Duodenal mucosa (tissue), 2 donors: ENCODE measurements around the gene KRTAP4-16.
"Not testable (repeated sequence)": the region's sequence is repeated elsewhere in the genome, so short reads cannot be mapped to it uniquely, and the experiment has no call there.

Experiments
- H3K27ac ChIP-seq: one replicate; pipeline ENCODE4 v1.7.0; 2013; ENCODE audit warnings: low read depth, low read length
- H3K27me3 ChIP-seq, 2 donors: one replicate each; pipeline ENCODE4 v1.7.0; 2013; ENCODE audit warnings: low read length in 2 of 2, control low read depth in 1 of 2; ENCODE audit not compliant: insufficient read depth in 2 of 2, control insufficient read depth in 1 of 2
- H3K36me3 ChIP-seq, 2 donors: one replicate each; pipeline ENCODE4 v1.7.0; 2013; ENCODE audit warnings: low read length in 2 of 2, control low read depth in 1 of 2; ENCODE audit not compliant: insufficient read depth in 2 of 2, control insufficient read depth in 1 of 2
- H3K4me1 ChIP-seq, 2 donors: one replicate each; pipeline ENCODE4 v1.7.0; 2013; ENCODE audit warnings: low read length in 2 of 2, control low read depth in 1 of 2; ENCODE audit not compliant: insufficient read depth in 2 of 2, control insufficient read depth in 1 of 2
- H3K4me3 ChIP-seq, 2 donors: one replicate each; pipeline ENCODE4 v1.7.0; 2013; ENCODE audit warnings: low read length in 2 of 2, low read depth in 1 of 2
- H3K9ac ChIP-seq, 2 donors: one replicate each; pipeline ENCODE4 v1.7.0; 2013; ENCODE audit warnings: low read length in 2 of 2, low read depth in 1 of 2
- H3K9me3 ChIP-seq, 2 donors: one replicate each; pipeline ENCODE4 v1.7.0; 2013; ENCODE audit warnings: low read length in 2 of 2, control low read depth in 1 of 2; ENCODE audit not compliant: control insufficient read depth in 1 of 2

Gene KRTAP4-16

DNA sequence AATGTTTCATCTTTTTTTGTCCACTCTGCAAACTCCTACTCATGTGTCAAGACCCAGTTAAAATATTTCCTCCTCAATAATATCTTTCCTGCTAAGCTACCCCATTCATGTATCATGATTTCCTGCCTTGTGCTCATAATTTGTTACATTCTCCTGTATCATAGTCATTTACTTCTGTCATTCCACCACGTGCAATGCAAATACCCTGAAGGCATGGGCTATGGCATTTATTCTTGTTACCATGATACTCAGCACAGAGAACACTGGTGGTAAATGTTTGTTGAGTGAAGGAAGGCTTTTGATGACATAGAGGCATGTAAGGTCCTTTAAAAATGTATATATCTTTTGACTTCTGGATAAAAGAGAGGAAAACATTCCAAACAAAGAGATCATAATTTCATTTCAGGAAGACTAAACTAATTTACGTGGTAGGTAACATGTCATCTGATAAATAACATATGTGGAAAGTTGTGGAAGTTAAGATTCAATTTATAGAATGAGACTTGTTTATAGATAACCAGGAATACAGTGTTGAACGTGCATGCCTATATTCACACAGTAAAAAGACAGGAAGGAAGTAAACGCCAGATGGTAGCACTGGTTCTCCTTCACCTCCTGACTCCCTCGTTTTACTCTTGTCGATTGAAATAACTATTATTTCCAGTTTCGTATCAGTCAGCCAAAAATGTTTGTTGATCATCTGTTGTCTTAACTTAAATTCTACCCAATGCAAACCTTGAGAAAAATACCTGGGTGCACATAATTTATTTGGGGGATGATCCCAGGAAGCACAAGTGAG lies 2.1 kb downstream of the KRTAP4-16 start:
- not testable (repeated sequence) for H3K4me3 ChIP-seq, H3K4me1 ChIP-seq, H3K9me3 ChIP-seq, H3K27me3 ChIP-seq, H3K36me3 ChIP-seq, H3K27ac ChIP-seq, H3K9ac ChIP-seq

DNA sequence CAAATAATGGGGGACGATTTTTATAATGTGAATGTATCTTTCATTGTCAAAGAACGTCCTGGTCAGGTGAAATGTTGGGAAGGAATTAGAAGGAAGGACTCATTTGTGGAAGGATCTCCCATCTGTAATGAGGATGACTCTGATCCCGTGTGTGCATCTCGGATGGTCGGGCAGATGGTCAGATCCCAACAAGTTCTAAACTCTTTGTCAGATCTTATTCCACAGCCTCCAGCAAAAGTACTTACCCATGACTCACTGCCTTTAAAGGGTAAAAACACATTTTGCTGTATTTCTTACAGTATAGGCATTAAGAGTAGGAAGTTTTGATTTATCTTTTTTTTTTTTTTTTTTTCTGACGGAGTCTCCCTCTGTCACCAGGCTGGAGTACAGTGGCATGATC lies 3.5 kb downstream of the KRTAP4-16 start:
- Histone ChIP-seq H3K4me1 (no peaks in the 10 kb centered on the region), H3K9me3 (no peaks in the 10 kb centered on the region), H3K27ac (no peak overlapping the region), H3K27me3 (no peaks in the 10 kb centered on the region), H3K9ac (no peak overlapping the region), H3K4me3 (no peak overlapping the region), H3K36me3 (no peaks in the 10 kb centered on the region)

DNA sequence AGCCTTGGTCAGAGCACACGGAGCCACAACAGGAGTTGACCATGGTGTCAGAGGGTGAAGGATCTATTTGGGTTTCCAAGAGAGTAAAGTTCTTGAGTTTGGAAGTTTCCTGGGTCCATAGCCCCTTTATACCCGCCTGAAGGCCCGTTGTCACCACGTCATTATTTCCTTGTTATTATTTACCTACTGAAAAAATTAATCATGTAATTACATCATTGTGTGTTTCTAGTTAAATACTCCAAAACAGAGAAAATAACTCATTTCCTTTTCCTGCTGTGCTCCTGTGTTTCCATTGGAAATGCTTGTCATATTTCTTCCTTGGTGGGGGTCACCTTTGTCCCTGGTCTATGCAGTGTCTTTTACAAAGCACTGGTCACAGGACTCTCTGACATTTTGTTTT lies 4.0 kb downstream of the KRTAP4-16 start, which contains the start of gene KRTAP4-8:
Gene KRTAP4-8 (minus strand): TSS at position 101 of the 400 bp plus-strand sequence. CDS start 58 bp downstream, at position 43.
- Histone ChIP-seq H3K27me3 (no peaks in the 10 kb centered on the region), H3K4me3 (no peak within 1 kb of the TSS), H3K9me3 (no peaks in the 10 kb centered on the region), H3K36me3 (no peaks in the 10 kb centered on the region), H3K27ac (no peak within 1 kb of the TSS), H3K4me1 (no peaks in the 10 kb centered on the region), H3K9ac (no peak within 1 kb of the TSS)

GRCh38 chr17:41096055-41096454 lies 6.0 kb downstream of the KRTAP4-16 start:
- no peaks in the 10 kb centered on the region for H3K27me3 ChIP-seq
- no peak overlapping the region for H3K9ac ChIP-seq
- no peak overlapping the region for H3K4me3 ChIP-seq
- H3K9me3 ChIP-seq: no peaks in the 10 kb centered on the region
- no peaks in the 10 kb centered on the region for H3K36me3 ChIP-seq
- H3K27ac ChIP-seq: no peak overlapping the region
- H3K4me1 ChIP-seq: no peaks in the 10 kb centered on the region

DNA sequence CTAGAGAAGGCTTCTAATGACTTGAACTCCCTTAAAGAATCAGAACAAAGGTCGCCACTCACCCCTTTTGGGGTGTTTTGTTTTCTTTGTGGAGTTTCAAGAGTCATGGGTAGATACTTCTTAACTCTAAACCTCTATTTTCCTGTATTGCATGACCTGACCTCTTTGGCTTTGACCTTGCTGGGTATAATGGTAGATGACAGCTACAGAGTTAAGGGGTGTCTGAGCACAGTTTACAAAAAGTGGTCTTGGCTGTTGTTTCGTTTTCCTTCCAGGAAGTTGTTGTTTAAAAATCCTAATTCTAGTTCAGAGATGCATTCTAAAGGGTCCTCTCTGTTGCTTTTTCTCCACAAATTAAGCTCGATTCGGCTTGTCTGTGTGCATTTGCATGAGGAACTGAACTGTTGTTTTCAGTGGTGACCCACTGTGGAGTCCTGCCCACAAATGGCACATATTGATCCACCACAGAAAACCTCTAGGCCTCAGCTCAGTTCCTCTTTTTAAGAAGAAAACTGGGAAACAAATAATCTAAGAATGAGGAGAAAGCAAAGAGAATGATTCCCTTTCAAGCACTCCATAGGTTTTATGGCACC lies 13.2 kb downstream of the KRTAP4-16 start:
- H3K9ac ChIP-seq, H3K4me3 ChIP-seq, H3K9me3 ChIP-seq, H3K27me3 ChIP-seq, H3K27ac ChIP-seq, H3K4me1 ChIP-seq, H3K36me3 ChIP-seq: not testable (repeated sequence)

DNA sequence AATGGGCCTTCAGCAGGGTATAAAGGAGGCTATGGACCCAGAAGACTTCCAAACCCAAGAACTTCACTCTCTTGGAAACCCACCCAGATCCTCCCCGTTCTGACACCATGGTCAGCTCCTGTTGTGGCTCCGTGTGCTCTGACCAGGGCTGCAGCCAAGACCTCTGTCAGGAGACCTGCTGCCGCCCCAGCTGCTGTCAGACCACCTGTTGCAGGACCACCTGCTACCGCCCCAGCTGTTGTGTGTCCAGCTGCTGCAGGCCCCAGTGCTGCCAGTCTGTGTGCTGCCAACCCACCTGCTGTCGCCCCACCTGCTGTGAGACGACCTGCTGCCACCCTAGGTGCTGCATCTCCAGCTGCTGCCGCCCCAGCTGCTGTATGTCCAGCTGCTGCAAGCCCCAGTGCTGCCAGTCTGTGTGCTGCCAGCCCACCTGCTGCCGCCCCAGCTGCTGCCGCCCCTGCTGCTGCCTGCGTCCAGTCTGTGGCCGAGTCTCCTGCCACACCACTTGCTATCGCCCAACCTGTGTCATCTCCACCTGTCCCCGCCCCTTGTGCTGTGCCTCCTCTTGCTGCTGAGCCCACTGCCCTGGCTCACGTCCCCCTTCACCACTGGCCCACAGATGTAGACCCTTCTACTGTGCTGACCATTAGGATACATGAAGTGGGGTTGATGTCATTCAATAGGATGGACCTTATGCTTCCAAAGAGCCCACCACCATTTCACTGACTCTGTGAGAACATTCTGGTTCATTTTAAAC lies 17.7 kb downstream of the KRTAP4-16 start, which contains the start of gene KRTAP4-7:
Gene KRTAP4-7 (plus strand): TSS at position 51 of the 757 bp plus-strand sequence. CDS start 57 bp downstream, at position 108.
- H3K27ac ChIP-seq, H3K36me3 ChIP-seq, H3K4me1 ChIP-seq, H3K27me3 ChIP-seq, H3K9ac ChIP-seq, H3K9me3 ChIP-seq, H3K4me3 ChIP-seq: not testable (repeated sequence)

DNA sequence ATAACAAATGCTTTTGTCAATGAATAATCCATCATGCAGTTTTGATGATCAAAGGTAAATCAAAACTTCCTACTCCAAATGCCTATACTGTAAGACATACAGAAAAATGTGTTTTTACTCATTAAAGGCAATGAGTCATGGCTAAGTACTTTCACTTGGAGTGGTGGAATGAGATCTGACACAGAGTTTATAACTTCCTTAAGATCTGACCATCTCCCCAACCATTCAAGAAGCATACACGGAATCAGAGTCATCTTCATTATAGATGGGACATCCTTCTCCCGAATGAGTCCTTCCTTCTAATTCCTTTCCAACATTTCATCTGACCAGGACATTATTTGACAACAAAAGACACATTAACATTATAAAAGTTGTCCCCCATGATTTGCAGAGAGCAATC lies 18.6 kb downstream of the KRTAP4-16 start:
- not testable (repeated sequence) for H3K4me3 ChIP-seq, H3K9ac ChIP-seq, H3K36me3 ChIP-seq, H3K27me3 ChIP-seq, H3K4me1 ChIP-seq, H3K9me3 ChIP-seq, H3K27ac ChIP-seq

- H3K27ac ChIP-seq: no peak overlapping the region
Observed at GRCh38 chr17:41082626-41083025, 19.4 kb downstream of the KRTAP4-16 start.

GRCh38 chr17:41076788-41077187 lies 25.2 kb downstream of the KRTAP4-16 start:
- no peaks in the 10 kb centered on the region for H3K36me3 ChIP-seq
- H3K9me3 ChIP-seq: no peaks in the 10 kb centered on the region
- peaks cover 0 to 6% of the 10 kb centered on the region in 2 donors for H3K27me3 ChIP-seq
- no peaks in the 10 kb centered on the region for H3K4me1 ChIP-seq
- no peak overlapping the region for H3K4me3 ChIP-seq
- H3K9ac ChIP-seq: no peak overlapping the region
- H3K27ac ChIP-seq: no peak overlapping the region

More at GRCh38 chr17:41082626-41083025, 19.4 kb downstream of the KRTAP4-16 start:
- no peaks in the 10 kb centered on the region for H3K4me1 ChIP-seq
- H3K4me3 ChIP-seq: no peak overlapping the region
- no peaks in the 10 kb centered on the region for H3K9me3 ChIP-seq
- no peaks in the 10 kb centered on the region for H3K27me3 ChIP-seq
- H3K9ac ChIP-seq: no peak overlapping the region
- H3K36me3 ChIP-seq: no peaks in the 10 kb centered on the region

DNA sequence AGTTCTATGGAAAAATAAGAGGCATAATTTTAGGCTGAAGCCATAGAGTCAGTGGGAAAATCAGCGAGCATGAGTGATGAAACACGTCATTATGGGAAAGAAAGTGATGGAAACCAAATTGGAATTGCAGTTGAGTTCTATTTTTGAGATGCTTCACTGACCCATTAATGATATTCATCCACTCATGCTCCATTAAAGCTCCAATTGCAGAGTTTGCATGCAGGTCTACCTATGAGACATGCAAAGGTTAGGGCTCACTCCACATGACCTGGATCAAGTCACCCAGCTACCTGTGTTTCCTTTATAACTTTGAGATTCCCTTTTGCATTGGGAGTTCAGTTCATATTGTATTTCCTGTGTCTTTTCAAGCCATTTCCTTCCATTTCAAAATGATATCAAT lies 28.3 kb downstream of the KRTAP4-16 start:
- Histone ChIP-seq H3K4me3 (no peak overlapping the region), H3K27ac (no peak overlapping the region), H3K4me1 (no peaks in the 10 kb centered on the region), H3K9ac (no peak overlapping the region), H3K27me3 (peaks cover 0 to 6% of the 10 kb centered on the region in 2 donors), H3K36me3 (no peaks in the 10 kb centered on the region), H3K9me3 (no peaks in the 10 kb centered on the region)
